ENCODE results near the gene PAPPA. TPM values are rescaled to one million over a fixed set of nuclear protein-coding genes. Genes with fewer than 3 reads are reported as not detected.

The PAPPA gene
- total RNA-seq, 1 donor = 56.5 TPM

- no peaks in the 10 kb centered on the region for H3K79me2 ChIP-seq (ENCODE audit: insufficient read depth, low read length)
- peaks cover 18% of the 10 kb centered on the region for H3K4me1 ChIP-seq (ENCODE audit: insufficient read depth, low read length)
- no peak overlapping the region for H3K4me2 ChIP-seq (ENCODE audit: insufficient read depth, low read length)
Observed at GRCh38 chr9:116191576-116192415, 38.2 kb downstream of the PAPPA start.

GRCh38 chr9:116193636-116194035 lies 40.0 kb downstream of the PAPPA start:
- TF ChIP-seq, protein P1, sequence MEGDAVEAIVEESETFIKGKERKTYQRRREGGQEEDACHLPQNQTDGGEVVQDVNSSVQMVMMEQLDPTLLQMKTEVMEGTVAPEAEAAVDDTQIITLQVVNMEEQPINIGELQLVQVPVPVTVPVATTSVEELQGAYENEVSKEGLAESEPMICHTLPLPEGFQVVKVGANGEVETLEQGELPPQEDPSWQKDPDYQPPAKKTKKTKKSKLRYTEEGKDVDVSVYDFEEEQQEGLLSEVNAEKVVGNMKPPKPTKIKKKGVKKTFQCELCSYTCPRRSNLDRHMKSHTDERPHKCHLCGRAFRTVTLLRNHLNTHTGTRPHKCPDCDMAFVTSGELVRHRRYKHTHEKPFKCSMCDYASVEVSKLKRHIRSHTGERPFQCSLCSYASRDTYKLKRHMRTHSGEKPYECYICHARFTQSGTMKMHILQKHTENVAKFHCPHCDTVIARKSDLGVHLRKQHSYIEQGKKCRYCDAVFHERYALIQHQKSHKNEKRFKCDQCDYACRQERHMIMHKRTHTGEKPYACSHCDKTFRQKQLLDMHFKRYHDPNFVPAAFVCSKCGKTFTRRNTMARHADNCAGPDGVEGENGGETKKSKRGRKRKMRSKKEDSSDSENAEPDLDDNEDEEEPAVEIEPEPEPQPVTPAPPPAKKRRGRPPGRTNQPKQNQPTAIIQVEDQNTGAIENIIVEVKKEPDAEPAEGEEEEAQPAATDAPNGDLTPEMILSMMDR (IDR thresholded peaks at IDR 0.05; ENCODE audit: extremely low read depth, low read depth, low read length) = no peak
- H4K20me1 ChIP-seq (ENCODE audit: insufficient read depth, low read length) = peaks cover 3% of the 10 kb centered on the region
- no peaks in the 10 kb centered on the region for H3K9me3 ChIP-seq (ENCODE audit: low read depth, low read length)
- H3K27me3 ChIP-seq (ENCODE audit: insufficient read depth, low read length) = no peaks in the 10 kb centered on the region
- H3K4me3 ChIP-seq (ENCODE audit: insufficient read depth, low read length) = no peak overlapping the region
- peak overlapping the region; percentile 1 for H3K4me2 ChIP-seq (ENCODE audit: insufficient read depth, low read length)
- peaks cover 18% of the 10 kb centered on the region for H3K4me1 ChIP-seq (ENCODE audit: insufficient read depth, low read length)
- DNase-seq (ENCODE audit: insufficient read length, low spot score, missing footprints) = peak; percentile 80
- peak overlapping the region; percentile 63 for H3K27ac ChIP-seq (ENCODE audit: low read depth, low read length)
- H3K36me3 ChIP-seq (ENCODE audit: insufficient read depth, low read length) = peaks cover 5% of the 10 kb centered on the region
- no peaks in the 10 kb centered on the region for H3K79me2 ChIP-seq (ENCODE audit: insufficient read depth, low read length)
- no peak overlapping the region for H2AFZ ChIP-seq (ENCODE audit: low read length)

More at GRCh38 chr9:116191576-116192415, 38.2 kb downstream of the PAPPA start:
- Histone ChIP-seq H3K36me3 (ENCODE audit: insufficient read depth, low read length) (peaks cover 5% of the 10 kb centered on the region), H3K27ac (ENCODE audit: low read depth, low read length) (peak overlapping the region; percentile 67), H4K20me1 (ENCODE audit: insufficient read depth, low read length) (no peaks in the 10 kb centered on the region), H2AFZ (ENCODE audit: low read length) (no peak overlapping the region), H3K27me3 (ENCODE audit: insufficient read depth, low read length) (no peaks in the 10 kb centered on the region), H3K9me3 (ENCODE audit: low read depth, low read length) (no peaks in the 10 kb centered on the region), H3K4me3 (ENCODE audit: insufficient read depth, low read length) (no peak overlapping the region)
- TF ChIP-seq, protein P1 (IDR thresholded peaks at IDR 0.05; ENCODE audit: extremely low read depth, low read depth, low read length) = no peak
- DNase-seq (ENCODE audit: insufficient read length, low spot score, missing footprints) = no peak

- Histone ChIP-seq H3K79me2 (ENCODE audit: insufficient read depth, low read length) (no peaks in the 10 kb centered on the region), H2AFZ (ENCODE audit: low read length) (no peak overlapping the region)
Observed at GRCh38 chr9:116196806-116197205, 43.2 kb downstream of the PAPPA start.

GRCh38 chr9:116198344-116198743 lies 44.8 kb downstream of the PAPPA start:
- H2AFZ ChIP-seq (ENCODE audit: low read length) = no peak overlapping the region
- H4K20me1 ChIP-seq (ENCODE audit: insufficient read depth, low read length) = peaks cover 3% of the 10 kb centered on the region
- DNase-seq (ENCODE audit: insufficient read length, low spot score, missing footprints) = no peak
- H3K79me2 ChIP-seq (ENCODE audit: insufficient read depth, low read length) = no peaks in the 10 kb centered on the region
- H3K27me3 ChIP-seq (ENCODE audit: insufficient read depth, low read length) = no peaks in the 10 kb centered on the region
- no peaks in the 10 kb centered on the region for H3K36me3 ChIP-seq (ENCODE audit: insufficient read depth, low read length)
- H3K4me1 ChIP-seq (ENCODE audit: insufficient read depth, low read length) = peaks cover 26% of the 10 kb centered on the region
- H3K4me3 ChIP-seq (ENCODE audit: insufficient read depth, low read length) = no peak overlapping the region
- TF ChIP-seq, protein P1 (IDR thresholded peaks at IDR 0.05; ENCODE audit: extremely low read depth, low read depth, low read length) = no peak
- H3K27ac ChIP-seq (ENCODE audit: low read depth, low read length) = no peak overlapping the region
- no peak overlapping the region for H3K4me2 ChIP-seq (ENCODE audit: insufficient read depth, low read length)
- no peaks in the 10 kb centered on the region for H3K9me3 ChIP-seq (ENCODE audit: low read depth, low read length)

More at GRCh38 chr9:116196806-116197205, 43.2 kb downstream of the PAPPA start:
- peaks cover 3% of the 10 kb centered on the region for H4K20me1 ChIP-seq (ENCODE audit: insufficient read depth, low read length)
- H3K4me1 ChIP-seq (ENCODE audit: insufficient read depth, low read length) = peaks cover 18% of the 10 kb centered on the region
- H3K4me2 ChIP-seq (ENCODE audit: insufficient read depth, low read length) = no peak overlapping the region
- no peaks in the 10 kb centered on the region for H3K9me3 ChIP-seq (ENCODE audit: low read depth, low read length)
- no peaks in the 10 kb centered on the region for H3K27me3 ChIP-seq (ENCODE audit: insufficient read depth, low read length)
- no peak overlapping the region for H3K4me3 ChIP-seq (ENCODE audit: insufficient read depth, low read length)
- TF ChIP-seq, protein P1 (IDR thresholded peaks at IDR 0.05; ENCODE audit: extremely low read depth, low read depth, low read length) = no peak
- no peak for DNase-seq (ENCODE audit: insufficient read length, low spot score, missing footprints)
- no peaks in the 10 kb centered on the region for H3K36me3 ChIP-seq (ENCODE audit: insufficient read depth, low read length)
- H3K27ac ChIP-seq (ENCODE audit: low read depth, low read length) = peak overlapping the region; percentile 35
